SK-N-DZ (cell line): ENCODE data around the gene TBC1D22A.

Experiments used
- DNase-seq: peaks from one replicate; pipeline ENCODE4 v3.0.0-alpha.2; 2015; ENCODE audit warnings: low spot score

TBC1D22A gene

GRCh38 chr22:47029244-47030074, 267.0 kb downstream of the TBC1D22A start:
- DNase-seq = no peak

GRCh38 chr22:47030143-47030661, 267.8 kb downstream of the TBC1D22A start:
- DNase-seq = no peak

- no peak for DNase-seq
Measured at GRCh38 chr22:47030881-47031627, 268.6 kb downstream of the TBC1D22A start.

GRCh38 chr22:47031628-47031915, 269.1 kb downstream of the TBC1D22A start:
- no peak for DNase-seq

GRCh38 chr22:47032091-47032943, 269.9 kb downstream of the TBC1D22A start:
- DNase-seq = no peak

- no peak for DNase-seq
Measured at GRCh38 chr22:47032956-47033647, 270.7 kb downstream of the TBC1D22A start.

GRCh38 chr22:47033648-47034000, 271.2 kb downstream of the TBC1D22A start:
- DNase-seq = no peak

- DNase-seq = no peak
Measured at GRCh38 chr22:47034076-47034808, 271.8 kb downstream of the TBC1D22A start.

GRCh38 chr22:47034905-47035419, 272.5 kb downstream of the TBC1D22A start:
- DNase-seq = no peak

- DNase-seq = no peak
Measured at GRCh38 chr22:47035425-47035881, 273.0 kb downstream of the TBC1D22A start.

- no peak for DNase-seq
Measured at GRCh38 chr22:47036352-47036751, 273.9 kb downstream of the TBC1D22A start.

GRCh38 chr22:47036936-47037485, 274.6 kb downstream of the TBC1D22A start:
- DNase-seq = no peak

- no peak for DNase-seq
Measured at GRCh38 chr22:47038206-47038835, 275.9 kb downstream of the TBC1D22A start.

- DNase-seq = no peak
Measured at GRCh38 chr22:47039356-47039755, 276.9 kb downstream of the TBC1D22A start.

GRCh38 chr22:47040486-47041270, 278.2 kb downstream of the TBC1D22A start:
- no peak for DNase-seq

- no peak for DNase-seq
Measured at GRCh38 chr22:47041271-47042115, 279.0 kb downstream of the TBC1D22A start.

- DNase-seq = no peak
Measured at GRCh38 chr22:47042116-47042825, 279.8 kb downstream of the TBC1D22A start.
